ENCODE data around the gene DNM2.

GRCh38 chr19:10699650-10700335 lies 18.1 kb upstream of the DNM2 start:
- TF ChIP-seq POLR2A (IDR thresholded peaks at IDR 0.05; ENCODE audit: low read depth) (no peak), CTCF (IDR thresholded peaks at IDR 0.05) (peak; percentile 30 to 52 (median 33))
